Panc1 (cell line): ENCODE results near the gene HOXC11. TPM values are rescaled to one million over a fixed set of nuclear protein-coding genes. Genes with fewer than 3 reads are reported as not detected.

Experiments
- ATAC-seq: fragments of 200-7000 bp; cut with Tn5 transposase; 2 replicates; pipeline ENCODE4 v1.9.1; 2020; ENCODE audit warnings: mild to moderate bottlenecking, moderate library complexity
- BruUV-seq: library from RNA; stranded (reverse); fragments of 400-500 nt; replicated peaks from 2 replicates; lab custom pipeline; 2021; lab: Mats Ljungman, UMichigan
- CTCF ChIA-PET: fragments of 300-600 bp; sonication (Branson Sonifier 250); formaldehyde crosslinking; loops from one replicate; lab custom pipeline; 2022; ENCODE audit warnings: antibody characterized with exemption; lab: Charles Lee
- POLR2A ChIA-PET: fragments of 300-600 bp; sonication (Branson Sonifier 250); formaldehyde crosslinking; loops from one replicate; lab custom pipeline; 2022; ENCODE audit warnings: antibody characterized with exemption; lab: Charles Lee
- DNase-seq: peaks from one replicate; pipeline ENCODE4 v3.0.0-alpha.2; 2010; ENCODE audit warnings: low read depth, low spot score
- H3K27ac ChIP-seq: 2 replicates; pipeline ENCODE4 v1.5.1; 2011; ENCODE audit warnings: mild to moderate bottlenecking, low read length, inconsistent platforms
- H3K27me3 ChIP-seq: fragments of 200-500 bp; sonication (Bioruptor generic); 2 replicates; pipeline ENCODE4 v1.6.0; 2014; ENCODE audit warnings: low read length, inconsistent platforms; ENCODE audit not compliant: control insufficient read depth, insufficient read depth
- H3K36me3 ChIP-seq: fragments of 200-500 bp; sonication (Bioruptor generic); 2 replicates; pipeline ENCODE4 v1.5.1; 2014; ENCODE audit warnings: inconsistent platforms, mild to moderate bottlenecking, low read length, moderate library complexity; ENCODE audit not compliant: control insufficient read depth, insufficient read depth
- H3K4me1 ChIP-seq: 2 replicates; pipeline ENCODE4 v1.5.1; 2011; ENCODE audit warnings: inconsistent platforms, mild to moderate bottlenecking, low read length, moderate library complexity; ENCODE audit not compliant: control insufficient read depth, insufficient read depth
- H3K4me3 ChIP-seq, 2 experiments: 2 replicates each; pipeline ENCODE4 v1.5.1; 2011 to 2012; ENCODE audit warnings: low read depth in 2 of 2, low read length in 2 of 2, mild to moderate bottlenecking in 2 of 2, inconsistent platforms in 1 of 2, moderate library complexity in 1 of 2
- H3K9me3 ChIP-seq: fragments of 200-500 bp; sonication (Bioruptor generic); 2 replicates; pipeline ENCODE4 v1.5.1; 2014; ENCODE audit warnings: low read depth, mild to moderate bottlenecking, inconsistent platforms, low read length, moderate library complexity; ENCODE audit not compliant: control insufficient read depth, insufficient read depth
- POLR2AphosphoS5 ChIP-seq: IDR thresholded peaks from 2 replicates; pipeline ENCODE4 v1.6.1; 2012; ENCODE audit warnings: mild to moderate bottlenecking, low read depth, low read length, moderate library complexity
- SIN3A ChIP-seq: IDR thresholded peaks from 2 replicates; pipeline ENCODE4 v1.6.1; 2012; ENCODE audit warnings: low read depth, mild to moderate bottlenecking, low read length, moderate library complexity, borderline replicate concordance; ENCODE audit not compliant: insufficient read depth
- TCF7L2 ChIP-seq: IDR thresholded peaks from 2 replicates; pipeline ENCODE4 v1.6.1; 2011; ENCODE audit warnings: mild to moderate bottlenecking, low read depth, low read length, inconsistent platforms
- in situ Hi-C: cut with HindIII; loops from 2 replicates; pipeline ENCODE4 v1.10.0; 2016; ENCODE audit warnings: low sequenced_read_pairs, low pct_unique_long_range_greater_than_20kb
- intact Hi-C: fragments of 100-400 bp; cut with micrococcal nuclease; formaldehyde crosslinking; loops from one replicate; pipeline ENCODE4 v1.10.0; 2022; ENCODE audit not compliant: unreplicated experiment
- total RNA-seq: library from RNA; stranded (reverse); gene quantifications from one replicate; pipeline ENCODE4 v1.2.1, GENCODE V29; 2021; ENCODE audit not compliant: unreplicated experiment
- TF ChIP-seq, protein P1 (sequence below), 2 experiments: IDR thresholded peaks; 2 replicates each; pipeline ENCODE4 v1.6.1; 2011 to 2012; ENCODE audit warnings: low read depth in 2 of 2, control low read depth in 1 of 2, low read length in 1 of 2, mild to moderate bottlenecking in 1 of 2, moderate library complexity in 1 of 2; ENCODE audit not compliant: insufficient read depth in 1 of 2
- TF ChIP-seq, protein P2 (sequence below): fragments of 450-650 bp; IDR thresholded peaks from 2 replicates; pipeline ENCODE4 v1.5.1; 2017; ENCODE audit warnings: mild to moderate bottlenecking

The HOXC11 gene
- total RNA-seq, 1 experiment from 2014 or later, result 17.0 TPM

DNA sequence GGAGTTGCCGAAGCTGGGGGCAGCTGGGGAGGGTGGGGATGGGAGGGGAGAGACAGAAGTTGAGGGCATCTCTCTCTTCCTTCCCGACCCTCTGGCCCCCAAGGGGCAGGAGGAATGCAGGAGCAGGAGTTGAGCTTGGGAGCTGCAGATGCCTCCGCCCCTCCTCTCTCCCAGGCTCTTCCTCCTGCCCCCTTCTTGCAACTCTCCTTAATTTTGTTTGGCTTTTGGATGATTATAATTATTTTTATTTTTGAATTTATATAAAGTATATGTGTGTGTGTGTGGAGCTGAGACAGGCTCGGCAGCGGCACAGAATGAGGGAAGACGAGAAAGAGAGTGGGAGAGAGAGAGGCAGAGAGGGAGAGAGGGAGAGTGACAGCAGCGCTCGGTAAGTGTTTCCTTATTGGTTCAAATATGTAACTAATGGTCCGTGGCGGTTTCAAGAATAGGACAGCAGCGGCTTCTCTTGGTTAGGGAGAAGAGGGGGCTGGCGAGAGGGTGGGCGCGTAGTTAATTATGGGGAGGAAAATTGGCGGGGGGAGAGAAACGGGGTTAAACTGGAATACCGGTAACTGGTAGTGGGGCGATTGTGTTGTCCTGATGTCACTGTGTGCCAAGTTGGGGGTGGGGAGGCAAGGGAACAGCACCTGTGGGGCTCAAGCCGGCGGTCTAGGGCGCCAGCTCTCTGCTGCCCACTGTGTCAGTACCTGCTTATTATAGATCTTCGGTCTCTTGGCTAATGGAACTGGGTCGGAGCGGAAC is 44.3 kb downstream of the HOXC11 start:
- ChIA-PET CTCF (interaction anchor here (0.6 to 1.1 kb wide), 8 partner anchors 12 to 235 kb away, joined by 3 to 14 read pairs (median 4); no protein-coding TSS in a partner anchor), POLR2A (interaction anchor here (0.5 to 1.5 kb wide), 8 partner anchors 9 to 884 kb away, joined by 3 to 17 read pairs (median 7); partner anchors contain the start of gene HOXC6)
- peak overlapping the region; percentile 94 for H3K27ac ChIP-seq
- H3K9me3 ChIP-seq, result no peaks in the 10 kb centered on the region
- DNase-seq (no peak), ATAC-seq (peak; percentile 37)
- peaks cover 2% of the 10 kb centered on the region; the same call in 1 of the 2 replicates for H3K36me3 ChIP-seq
- no peaks in the 10 kb centered on the region for H3K27me3 ChIP-seq
- TF ChIP-seq SIN3A (0 out of 2 replicates have a peak, but pooled peaks have one; percentile 38), POLR2AphosphoS5 (no peak), TCF7L2 (no peak)
- TF ChIP-seq, protein P1, sequence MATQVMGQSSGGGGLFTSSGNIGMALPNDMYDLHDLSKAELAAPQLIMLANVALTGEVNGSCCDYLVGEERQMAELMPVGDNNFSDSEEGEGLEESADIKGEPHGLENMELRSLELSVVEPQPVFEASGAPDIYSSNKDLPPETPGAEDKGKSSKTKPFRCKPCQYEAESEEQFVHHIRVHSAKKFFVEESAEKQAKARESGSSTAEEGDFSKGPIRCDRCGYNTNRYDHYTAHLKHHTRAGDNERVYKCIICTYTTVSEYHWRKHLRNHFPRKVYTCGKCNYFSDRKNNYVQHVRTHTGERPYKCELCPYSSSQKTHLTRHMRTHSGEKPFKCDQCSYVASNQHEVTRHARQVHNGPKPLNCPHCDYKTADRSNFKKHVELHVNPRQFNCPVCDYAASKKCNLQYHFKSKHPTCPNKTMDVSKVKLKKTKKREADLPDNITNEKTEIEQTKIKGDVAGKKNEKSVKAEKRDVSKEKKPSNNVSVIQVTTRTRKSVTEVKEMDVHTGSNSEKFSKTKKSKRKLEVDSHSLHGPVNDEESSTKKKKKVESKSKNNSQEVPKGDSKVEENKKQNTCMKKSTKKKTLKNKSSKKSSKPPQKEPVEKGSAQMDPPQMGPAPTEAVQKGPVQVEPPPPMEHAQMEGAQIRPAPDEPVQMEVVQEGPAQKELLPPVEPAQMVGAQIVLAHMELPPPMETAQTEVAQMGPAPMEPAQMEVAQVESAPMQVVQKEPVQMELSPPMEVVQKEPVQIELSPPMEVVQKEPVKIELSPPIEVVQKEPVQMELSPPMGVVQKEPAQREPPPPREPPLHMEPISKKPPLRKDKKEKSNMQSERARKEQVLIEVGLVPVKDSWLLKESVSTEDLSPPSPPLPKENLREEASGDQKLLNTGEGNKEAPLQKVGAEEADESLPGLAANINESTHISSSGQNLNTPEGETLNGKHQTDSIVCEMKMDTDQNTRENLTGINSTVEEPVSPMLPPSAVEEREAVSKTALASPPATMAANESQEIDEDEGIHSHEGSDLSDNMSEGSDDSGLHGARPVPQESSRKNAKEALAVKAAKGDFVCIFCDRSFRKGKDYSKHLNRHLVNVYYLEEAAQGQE (IDR thresholded peaks at IDR 0.05; ENCODE audit: insufficient read depth in 1 of 2, low read depth in 2 of 2, low read length in 1 of 2), result no peak
- TF ChIP-seq, protein P2, sequence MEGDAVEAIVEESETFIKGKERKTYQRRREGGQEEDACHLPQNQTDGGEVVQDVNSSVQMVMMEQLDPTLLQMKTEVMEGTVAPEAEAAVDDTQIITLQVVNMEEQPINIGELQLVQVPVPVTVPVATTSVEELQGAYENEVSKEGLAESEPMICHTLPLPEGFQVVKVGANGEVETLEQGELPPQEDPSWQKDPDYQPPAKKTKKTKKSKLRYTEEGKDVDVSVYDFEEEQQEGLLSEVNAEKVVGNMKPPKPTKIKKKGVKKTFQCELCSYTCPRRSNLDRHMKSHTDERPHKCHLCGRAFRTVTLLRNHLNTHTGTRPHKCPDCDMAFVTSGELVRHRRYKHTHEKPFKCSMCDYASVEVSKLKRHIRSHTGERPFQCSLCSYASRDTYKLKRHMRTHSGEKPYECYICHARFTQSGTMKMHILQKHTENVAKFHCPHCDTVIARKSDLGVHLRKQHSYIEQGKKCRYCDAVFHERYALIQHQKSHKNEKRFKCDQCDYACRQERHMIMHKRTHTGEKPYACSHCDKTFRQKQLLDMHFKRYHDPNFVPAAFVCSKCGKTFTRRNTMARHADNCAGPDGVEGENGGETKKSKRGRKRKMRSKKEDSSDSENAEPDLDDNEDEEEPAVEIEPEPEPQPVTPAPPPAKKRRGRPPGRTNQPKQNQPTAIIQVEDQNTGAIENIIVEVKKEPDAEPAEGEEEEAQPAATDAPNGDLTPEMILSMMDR, result peak; percentile 29
- H3K4me3 ChIP-seq, result peak overlapping the region; percentile 72 to 91
- TSS peak; percentile 82 for BruUV-seq
- H3K4me1 ChIP-seq, result peaks cover 60% of the 10 kb centered on the region
- in situ Hi-C loops (no loop called here), intact Hi-C loops (no loop called here)

DNA sequence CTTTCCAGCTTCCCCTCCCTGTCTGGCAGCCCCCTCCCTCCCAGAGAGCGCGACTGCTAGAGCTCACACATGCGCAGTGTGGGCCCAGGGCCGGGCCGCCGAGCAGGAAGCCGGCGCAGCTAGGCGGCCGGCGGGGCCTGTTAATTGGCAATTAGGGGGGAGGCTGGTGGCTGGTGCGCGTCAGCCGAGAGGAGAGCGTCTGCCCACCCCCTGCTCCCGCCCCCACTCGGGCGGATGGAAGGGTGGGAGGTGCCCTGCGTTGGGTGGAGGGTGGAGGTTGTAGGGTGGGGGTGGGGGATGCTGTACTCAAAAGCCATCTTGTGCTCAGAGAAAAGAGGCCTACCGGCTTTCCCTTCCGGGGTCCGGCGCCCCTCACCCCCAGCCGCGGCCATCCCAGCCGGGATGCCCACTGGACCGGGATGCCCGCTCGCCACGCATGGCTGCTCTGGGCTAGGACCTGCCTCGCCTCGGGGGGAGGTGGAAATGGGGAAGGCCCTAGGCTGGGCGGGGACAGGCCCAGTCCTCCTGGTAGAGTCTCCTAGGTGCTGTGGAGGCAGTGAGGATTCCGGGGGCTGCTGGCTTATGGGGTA is 45.0 kb downstream of the HOXC11 start:
- peak overlapping the region; percentile 72 to 91 for H3K4me3 ChIP-seq
- peak; percentile 72 for ATAC-seq
- no peaks in the 10 kb centered on the region for H3K9me3 ChIP-seq
- H3K27ac ChIP-seq, result peak overlapping the region; percentile 94
- intact Hi-C loops, result no loop called here
- H3K27me3 ChIP-seq, result no peaks in the 10 kb centered on the region
- peaks cover 2% of the 10 kb centered on the region; the same call in 1 of the 2 replicates for H3K36me3 ChIP-seq
- ChIA-PET POLR2A (interaction anchor here (0.5 to 1.5 kb wide), 7 partner anchors 8 to 186 kb away, joined by 3 to 17 read pairs (median 9); partner anchors contain the start of gene HOXC6), CTCF (interaction anchor here (0.6 to 1.1 kb wide), 6 partner anchors 12 to 235 kb away, joined by 3 to 14 read pairs (median 4); no protein-coding TSS in a partner anchor)
- peak; percentile 89 for DNase-seq
- H3K4me1 ChIP-seq, result peaks cover 60% of the 10 kb centered on the region
- no TSS peak for BruUV-seq
- in situ Hi-C loops, result no loop called here
- TF ChIP-seq POLR2AphosphoS5, result peak; percentile 74
- TF ChIP-seq TCF7L2, result no peak
